Measurements from ENCODE around the gene DIP2C.

- TF ChIP-seq POLR2AphosphoS5 (IDR thresholded peaks at IDR 0.05) = no peak
- no peak for TF ChIP-seq POLR2A (IDR thresholded peaks at IDR 0.05)
- no peak for TF ChIP-seq EP300 (IDR thresholded peaks at IDR 0.05)
- no peak for TF ChIP-seq CTCF (IDR thresholded peaks at IDR 0.05)
Measured at GRCh38 chr10:251982-252582, 437.4 kb downstream of the DIP2C start.

Measured in stomach (tissue), 4 donors.